Endometrium (tissue), 2 donors: Measurements from ENCODE around the gene GREM1.

Experiments
- FAIRE-seq: peaks from 2 replicates; lab custom pipeline; 2012; peaks lifted over from hg19 to GRCh38; lab: Jason Lieb, UNC
- donor health status: control.
- donor health status: control.

GREM1 gene

DNA sequence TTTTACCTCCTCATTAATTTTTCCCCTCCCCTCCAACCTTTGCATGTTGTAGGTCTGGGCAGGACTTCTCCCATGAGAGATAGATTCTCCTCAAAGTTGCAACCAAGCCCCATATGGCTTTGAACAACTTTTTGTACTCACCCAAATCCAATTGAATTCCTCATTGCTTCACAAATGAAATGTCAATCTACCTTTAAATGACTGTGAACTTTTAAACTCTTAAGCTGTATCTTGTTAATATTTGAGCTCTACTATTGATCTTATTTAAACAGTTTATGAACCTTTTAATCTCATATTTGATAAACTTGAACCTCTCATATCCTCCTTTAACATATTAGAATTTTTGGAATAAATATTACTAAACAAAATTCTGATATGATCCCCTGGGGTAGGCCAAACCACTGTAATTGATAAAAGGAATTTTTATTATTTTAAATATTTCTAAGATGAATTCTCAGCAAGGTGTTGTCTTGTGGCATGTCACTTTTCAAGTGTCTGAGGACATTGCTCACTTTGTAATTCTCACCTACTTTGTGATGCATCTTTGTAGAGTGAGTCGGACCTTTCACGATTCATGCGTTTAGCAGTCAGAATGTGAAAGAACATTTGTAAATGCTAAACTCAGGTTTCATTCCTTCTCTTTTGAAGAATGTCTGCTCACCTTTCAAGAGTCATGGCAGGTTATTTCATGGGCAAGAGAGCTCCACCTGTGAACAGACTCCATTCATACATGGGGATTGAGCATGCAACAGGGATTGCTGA lies 23.4 kb upstream of the GREM1 start:
- no peak for FAIRE-seq

GRCh38 chr15:32698773-32699390 lies 18.9 kb upstream of the GREM1 start:
- FAIRE-seq, result no peak

DNA sequence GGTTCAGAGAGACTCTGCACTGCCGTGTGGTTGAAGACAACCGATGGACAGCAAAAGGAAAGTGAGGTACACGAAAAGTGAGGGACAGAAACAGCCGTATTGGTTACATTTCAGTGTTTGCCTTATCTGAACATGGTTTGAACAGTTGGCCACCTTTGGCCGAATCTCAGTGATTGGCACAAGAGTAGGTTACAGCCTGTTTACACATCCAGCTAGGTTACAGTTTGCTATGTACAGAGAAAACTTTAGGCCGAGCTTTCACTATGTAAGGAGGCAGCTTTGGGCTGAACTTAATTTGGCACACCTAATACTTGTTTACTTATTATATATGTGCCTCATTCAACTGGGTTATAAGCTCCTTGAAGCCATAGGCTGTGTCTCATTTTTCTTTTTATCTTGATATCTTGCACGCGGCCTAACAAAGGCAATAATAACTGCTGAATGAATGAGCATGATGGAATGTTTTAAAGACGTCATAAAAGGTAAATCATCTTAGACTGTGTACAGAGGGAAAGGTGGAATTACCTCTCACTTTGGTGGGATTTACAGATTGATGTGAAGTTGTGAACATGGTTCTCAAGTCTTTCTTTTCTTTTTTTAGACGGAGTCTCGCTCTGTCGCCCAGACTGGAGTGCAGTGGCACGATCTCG lies 17.2 kb upstream of the GREM1 start:
- FAIRE-seq, result no peak

DNA sequence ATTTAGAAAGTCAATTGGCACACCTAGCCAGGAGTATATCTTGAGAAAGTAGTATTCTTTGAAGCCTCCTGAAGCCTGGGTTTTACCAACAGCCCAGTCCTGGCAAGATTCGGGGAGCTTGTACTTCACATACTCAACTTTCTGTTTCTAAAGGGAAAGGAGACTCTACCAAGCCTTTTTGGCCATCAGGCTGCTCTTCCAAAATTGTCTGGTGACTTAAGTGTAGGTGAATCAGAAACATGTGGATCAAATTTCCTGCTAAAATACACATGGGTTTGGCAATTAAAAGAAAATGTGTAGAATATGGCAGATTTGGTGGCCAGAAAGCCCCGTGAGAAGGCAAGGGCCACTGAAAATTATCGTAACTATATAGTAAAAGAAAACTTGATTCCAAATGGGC lies 15.9 kb upstream of the GREM1 start:
- no peak for FAIRE-seq

DNA sequence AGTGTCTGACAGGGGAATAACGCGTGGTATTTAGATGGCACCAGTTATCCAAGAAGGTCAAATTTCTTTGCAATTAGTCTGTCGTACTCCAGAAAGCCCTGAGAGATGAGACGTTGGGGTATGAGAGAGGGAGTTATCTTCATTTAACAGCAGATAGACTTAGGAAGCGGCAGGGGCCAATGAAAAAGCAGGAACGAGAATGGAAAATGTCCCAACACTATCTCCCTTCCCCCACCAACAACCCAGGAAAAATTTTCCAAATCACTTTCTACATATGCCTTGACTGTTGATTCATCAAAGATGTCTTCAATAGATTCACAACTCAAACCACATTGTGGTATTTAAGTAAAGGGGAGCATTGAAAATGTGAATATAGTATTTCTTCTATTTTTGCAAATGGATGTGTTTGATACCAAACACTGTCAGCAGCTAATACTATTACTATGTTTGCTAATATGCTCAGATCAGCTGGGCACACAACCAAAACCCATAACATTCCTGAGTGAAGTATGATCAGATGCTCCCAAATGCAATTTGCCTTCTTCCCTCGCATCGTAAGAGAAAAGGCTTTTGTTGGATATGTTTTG lies 13.3 kb upstream of the GREM1 start:
- no peak for FAIRE-seq

DNA sequence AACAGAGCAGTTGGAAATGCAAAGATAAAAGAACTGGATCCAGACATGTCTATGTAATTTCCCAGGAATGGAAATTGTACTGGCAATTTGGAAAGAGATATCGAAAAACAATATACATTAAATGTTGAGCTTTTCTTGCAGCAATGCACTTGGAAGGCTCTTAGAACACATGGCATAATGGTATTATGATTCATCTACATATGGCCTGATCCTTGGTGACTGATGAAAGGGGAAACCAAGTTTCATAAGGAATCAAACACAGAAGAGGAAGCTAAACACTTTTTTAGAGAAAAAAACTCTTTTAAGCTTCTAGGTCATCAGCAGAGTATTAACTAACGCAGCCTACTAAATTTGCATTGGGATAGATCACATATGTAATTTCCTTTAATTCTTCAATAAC lies 12.4 kb upstream of the GREM1 start:
- no peak for FAIRE-seq

- peak; percentile 39 for FAIRE-seq
Observed at GRCh38 chr15:32706704-32707103, 11.1 kb upstream of the GREM1 start.

- FAIRE-seq, result no peak
Observed at GRCh38 chr15:32707436-32707835, 10.4 kb upstream of the GREM1 start.

DNA sequence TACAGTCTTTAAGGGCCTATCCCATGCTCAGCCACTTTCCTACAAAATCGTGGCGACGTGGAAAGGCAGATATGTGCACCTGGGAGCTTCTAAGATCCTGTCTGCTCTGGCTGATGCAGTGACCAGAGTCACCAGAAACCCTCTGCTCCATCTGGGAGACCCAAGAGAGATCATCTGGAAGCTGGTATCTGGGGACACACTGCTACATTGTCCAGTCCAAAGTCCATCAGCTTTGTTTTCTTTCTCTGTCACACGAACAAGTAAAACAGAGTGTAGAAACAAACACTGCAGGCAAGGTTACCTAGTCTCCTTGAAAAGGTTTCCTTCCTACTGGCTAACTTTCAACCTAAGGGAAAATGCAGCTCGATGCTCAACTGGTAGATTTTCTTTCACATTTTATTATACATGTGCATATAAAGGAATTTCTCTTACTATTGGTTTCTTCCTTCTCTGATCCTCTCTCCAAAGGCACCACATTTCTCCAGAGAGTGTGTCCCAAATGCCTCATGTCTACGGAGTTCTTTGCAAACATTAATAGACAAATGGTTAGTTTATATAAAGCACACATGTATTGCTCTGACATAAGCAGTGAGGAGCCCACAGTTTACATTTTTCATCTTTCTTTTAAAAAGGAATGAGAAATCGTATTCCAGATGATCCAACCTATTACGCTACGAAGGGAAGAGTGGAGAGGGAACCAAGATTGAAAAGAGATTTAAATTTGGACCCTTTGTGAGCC lies 8.3 kb upstream of the GREM1 start:
- FAIRE-seq, result no peak

DNA sequence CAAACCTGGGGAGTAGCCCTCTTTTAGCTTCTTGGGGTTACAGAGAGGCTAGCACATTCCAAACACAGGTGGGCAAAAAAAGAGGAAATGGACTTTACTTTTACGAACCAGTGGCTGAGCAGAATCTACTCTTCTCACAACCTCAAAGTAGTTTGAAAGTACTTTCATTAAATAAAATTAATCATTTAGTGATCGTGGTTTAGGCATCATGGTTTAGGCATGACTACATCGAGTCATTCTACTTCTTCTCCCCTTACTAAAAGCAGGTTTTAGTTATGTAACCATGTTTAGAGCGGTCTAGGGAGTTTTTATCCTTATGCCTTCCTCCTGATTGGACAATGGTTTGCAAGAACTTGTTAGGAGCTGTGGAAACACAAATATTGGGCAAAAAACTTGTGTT lies 2.5 kb upstream of the GREM1 start:
- FAIRE-seq, result no peak

- FAIRE-seq, result no peak
Observed at GRCh38 chr15:32716216-32716914, 1.4 kb upstream of the GREM1 start.

GRCh38 chr15:32716915-32717425 lies 834 bp upstream of the GREM1 start:
- no peak for FAIRE-seq

- FAIRE-seq, result no peak
Observed at GRCh38 chr15:32718227-32718820, 520 bp downstream of the GREM1 start.

GRCh38 chr15:32718821-32719716 lies 1.3 kb downstream of the GREM1 start:
- no peak for FAIRE-seq

GRCh38 chr15:32721596-32721995 lies 3.8 kb downstream of the GREM1 start:
- FAIRE-seq, result no peak

GRCh38 chr15:32722136-32722535 lies 4.3 kb downstream of the GREM1 start:
- no peak for FAIRE-seq

DNA sequence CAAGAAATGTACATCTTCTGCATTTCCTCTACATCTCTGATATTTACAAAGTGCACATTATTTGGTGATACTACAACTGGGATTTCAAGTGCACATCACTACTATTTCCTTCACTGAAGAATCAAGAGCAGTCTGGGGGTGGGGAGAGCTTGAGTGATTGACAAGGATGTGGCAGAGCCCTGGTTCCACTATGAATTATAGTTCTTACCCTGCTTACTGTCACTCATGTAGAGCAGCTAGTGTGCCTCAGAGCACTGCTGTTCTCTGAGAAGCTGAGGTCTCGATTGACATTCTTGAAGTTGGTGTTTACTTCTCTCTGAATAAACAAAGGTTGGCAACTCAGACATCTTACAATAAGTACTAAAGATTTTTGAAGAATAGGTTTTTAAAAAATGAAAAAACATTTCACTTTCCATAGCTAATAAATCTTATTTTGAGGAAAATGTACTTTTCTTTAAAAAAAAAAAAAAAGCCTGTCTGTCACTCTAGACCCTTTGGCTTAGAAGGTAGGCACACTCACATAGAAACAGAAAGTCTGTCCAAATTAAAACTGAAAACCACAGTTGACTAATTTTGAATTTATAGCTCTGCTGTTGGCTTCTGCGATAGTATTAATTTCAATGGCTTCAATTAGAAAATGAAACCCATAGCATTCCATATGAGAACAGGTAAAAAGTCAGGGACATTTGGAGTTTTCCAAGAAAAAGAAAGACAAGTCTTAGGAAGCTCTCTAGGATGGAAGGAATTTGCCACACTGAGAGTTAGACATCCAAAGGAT lies 5.6 kb downstream of the GREM1 start:
- no peak for FAIRE-seq

- FAIRE-seq, result no peak
Observed at GRCh38 chr15:32729700-32730395, 12.0 kb downstream of the GREM1 start.
